ENCODE data around the gene ZNF580.

The ZNF580 gene

DNA sequence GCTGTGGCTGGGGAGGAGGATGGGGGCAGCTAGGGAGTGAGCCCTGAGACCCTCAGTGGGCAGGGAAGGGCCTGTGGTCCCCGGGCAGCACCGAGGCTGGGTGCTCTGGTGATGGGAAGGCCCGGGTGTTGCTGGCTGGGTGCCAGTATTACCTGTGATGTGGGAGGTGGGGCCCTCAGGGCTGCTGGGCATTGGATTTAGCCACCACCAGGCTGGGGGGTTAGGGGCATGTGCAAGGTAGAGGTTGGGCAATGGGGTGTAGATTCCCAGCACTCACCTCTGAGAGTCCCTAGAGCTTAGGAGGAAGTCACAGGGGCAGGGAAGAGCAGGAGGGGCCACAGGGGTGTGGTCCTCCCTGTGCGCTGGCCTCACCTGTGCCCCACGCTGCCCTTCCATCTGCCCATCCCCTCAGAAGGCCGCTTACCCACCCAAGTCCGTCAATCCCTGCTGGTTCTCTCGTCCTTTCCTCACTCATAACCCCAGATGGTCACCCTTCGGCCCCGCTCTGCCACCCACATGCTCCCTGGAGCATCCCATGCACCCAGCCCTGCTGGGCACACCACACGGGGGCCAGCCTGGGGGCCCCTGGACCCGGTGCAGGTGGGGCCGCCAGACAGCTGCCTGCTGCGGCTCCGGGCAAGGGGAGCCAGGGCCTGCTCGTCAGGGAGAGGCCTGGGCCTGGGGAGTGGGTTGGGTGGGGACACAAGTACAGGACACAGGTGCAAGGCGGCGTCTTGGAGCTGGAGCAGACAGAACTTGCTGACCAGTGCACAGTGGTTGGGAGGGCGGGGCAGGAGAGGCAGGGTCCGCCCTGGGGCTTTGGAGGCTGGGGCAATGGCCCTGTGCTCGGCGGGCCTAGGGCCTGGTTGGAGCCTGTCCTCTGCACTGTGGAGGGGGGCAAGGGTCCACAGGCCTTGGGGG is 46.7 kb downstream of the ZNF580 start:
- H3K27ac Mint-ChIP-seq = no peak overlapping the region

DNA sequence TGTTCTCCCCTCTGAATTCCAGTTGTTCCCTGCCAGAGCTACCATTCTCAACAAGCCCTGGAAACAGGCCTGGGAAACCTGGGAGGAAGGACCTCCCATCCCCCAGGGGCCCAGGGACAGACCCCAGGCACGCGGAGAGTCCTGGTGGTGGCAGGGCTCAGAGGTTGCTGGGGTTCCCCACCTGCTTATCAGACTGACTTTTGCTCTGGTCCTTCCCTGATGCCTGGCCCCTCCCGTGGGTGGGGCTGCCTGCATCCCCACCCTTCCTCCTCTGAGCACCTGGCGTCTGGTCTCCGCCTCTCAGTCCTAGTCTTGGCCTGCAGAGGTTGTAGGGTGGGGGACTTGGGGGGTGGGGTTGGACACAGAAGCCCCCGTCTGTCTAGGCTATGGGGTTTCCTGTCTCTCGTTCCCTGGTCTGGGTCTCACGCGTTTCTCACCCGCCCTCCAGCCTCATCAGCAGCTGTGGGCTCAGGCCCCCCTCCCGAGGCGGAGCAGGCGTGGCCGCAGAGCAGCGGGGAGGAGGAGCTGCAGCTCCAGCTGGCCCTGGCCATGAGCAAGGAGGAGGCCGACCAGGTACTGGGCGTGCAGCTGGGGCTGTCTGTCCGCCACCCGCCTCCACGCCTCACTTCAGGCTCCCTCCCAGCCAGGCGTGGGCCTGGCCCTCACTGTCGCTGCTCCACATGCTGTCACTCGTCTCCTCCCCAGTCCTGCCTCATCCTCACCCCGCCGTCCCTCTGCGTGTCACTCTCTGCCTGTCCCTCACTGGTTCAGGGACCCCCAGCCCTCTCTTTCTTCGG is 47.8 kb downstream of the ZNF580 start:
- Mint-ChIP-seq H3K9me3 (no peaks in the 10 kb centered on the region), H3K27ac (no peak overlapping the region), H3K4me3 (no peak overlapping the region), H3K27me3 (no peaks in the 10 kb centered on the region), H3K36me3 (ENCODE audit: low read depth) (peaks cover 19% of the 10 kb centered on the region), H3K4me1 (peaks cover 4% of the 10 kb centered on the region)
- ATAC-seq (no peak), DNase-seq (no peak)

More for the DNA sequence above, 46.7 kb downstream of the ZNF580 start:
- H3K9me3 Mint-ChIP-seq = no peaks in the 10 kb centered on the region
- DNase-seq (no peak), ATAC-seq (no peak)
- no peaks in the 10 kb centered on the region for H3K27me3 Mint-ChIP-seq
- peaks cover 5% of the 10 kb centered on the region for H3K4me1 Mint-ChIP-seq
- peaks cover 18% of the 10 kb centered on the region for H3K36me3 Mint-ChIP-seq (ENCODE audit: low read depth)
- H3K4me3 Mint-ChIP-seq = no peak overlapping the region

DNA sequence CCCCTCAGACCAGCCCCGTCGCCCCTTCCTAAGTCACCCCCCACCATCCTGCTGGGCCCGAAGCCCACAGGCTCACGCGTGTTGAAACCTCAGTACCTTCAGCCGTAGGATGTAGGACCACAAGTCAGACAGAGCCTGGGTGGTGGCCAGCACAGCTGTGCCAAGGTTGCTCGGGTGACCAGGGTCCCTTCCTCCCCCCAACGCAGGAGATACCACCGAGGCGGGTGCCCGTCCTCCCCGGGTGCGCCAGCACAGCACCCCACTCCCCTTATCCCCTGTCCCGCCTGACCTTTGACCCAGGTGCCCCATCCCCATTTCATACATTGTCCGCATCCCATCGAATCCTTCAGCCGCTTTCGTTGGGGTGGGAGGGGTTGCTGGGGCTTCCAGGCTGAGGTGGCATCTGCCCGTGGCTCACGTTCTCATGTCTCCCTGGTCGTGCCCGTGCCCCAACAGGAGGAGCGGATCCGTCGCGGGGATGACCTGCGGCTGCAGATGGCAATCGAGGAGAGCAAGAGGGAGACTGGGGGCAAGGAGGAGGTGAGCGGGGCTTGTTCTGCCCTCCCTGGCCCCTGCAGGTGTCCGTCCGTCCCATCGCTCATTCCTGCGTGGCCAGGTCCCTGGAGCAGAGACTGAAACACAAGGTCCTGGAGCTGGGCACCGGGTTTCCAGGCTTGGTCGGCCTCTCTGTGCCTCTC is 48.8 kb downstream of the ZNF580 start:
- no peaks in the 10 kb centered on the region for H3K27me3 Mint-ChIP-seq

DNA sequence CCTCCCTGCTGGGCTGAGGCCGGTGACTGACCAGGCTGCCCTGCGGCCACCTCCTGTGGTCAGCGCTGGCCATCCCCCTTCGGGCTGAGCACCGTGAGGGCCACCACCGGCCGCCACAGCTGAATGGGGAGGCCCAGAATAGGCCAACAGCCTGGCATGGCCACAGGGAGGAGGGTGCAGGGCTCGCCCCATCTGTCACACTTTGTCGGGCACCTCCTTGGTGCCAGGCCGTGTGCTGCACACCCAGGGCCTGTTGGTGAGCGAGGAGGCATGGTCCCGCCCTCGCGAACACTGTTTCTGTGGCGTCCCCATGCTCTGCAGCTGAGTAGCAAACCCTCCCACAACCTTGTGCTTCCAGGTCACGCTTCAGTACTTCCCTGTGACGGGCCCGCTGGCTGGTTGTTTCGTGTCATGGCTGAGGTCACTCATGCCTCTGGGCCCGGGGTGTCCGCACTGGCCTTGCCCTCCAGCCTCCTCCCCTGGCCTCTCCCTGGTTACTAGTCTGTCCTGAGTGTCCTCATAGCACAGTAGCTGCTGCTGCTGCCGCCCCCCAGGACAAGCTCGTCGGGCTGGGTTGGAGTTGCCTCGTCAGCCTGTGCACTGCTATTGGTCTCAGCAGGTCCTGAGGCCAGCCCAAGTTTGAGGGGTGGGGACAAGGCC is 49.4 kb downstream of the ZNF580 start:
- Mint-ChIP-seq H3K27ac (no peak overlapping the region), H3K27me3 (no peaks in the 10 kb centered on the region), H3K9me3 (no peaks in the 10 kb centered on the region), H3K4me3 (no peak overlapping the region), H3K36me3 (ENCODE audit: low read depth) (peaks cover 15% of the 10 kb centered on the region), H3K4me1 (peaks cover 3% of the 10 kb centered on the region)
- DNase-seq (no peak), ATAC-seq (no peak)

More for the DNA sequence above, 48.8 kb downstream of the ZNF580 start:
- no peak for DNase-seq
- Mint-ChIP-seq H3K4me1 (peaks cover 3% of the 10 kb centered on the region), H3K4me3 (no peak overlapping the region), H3K36me3 (ENCODE audit: low read depth) (peaks cover 17% of the 10 kb centered on the region), H3K27ac (no peak overlapping the region), H3K9me3 (no peaks in the 10 kb centered on the region)
- ATAC-seq = no peak

DNA sequence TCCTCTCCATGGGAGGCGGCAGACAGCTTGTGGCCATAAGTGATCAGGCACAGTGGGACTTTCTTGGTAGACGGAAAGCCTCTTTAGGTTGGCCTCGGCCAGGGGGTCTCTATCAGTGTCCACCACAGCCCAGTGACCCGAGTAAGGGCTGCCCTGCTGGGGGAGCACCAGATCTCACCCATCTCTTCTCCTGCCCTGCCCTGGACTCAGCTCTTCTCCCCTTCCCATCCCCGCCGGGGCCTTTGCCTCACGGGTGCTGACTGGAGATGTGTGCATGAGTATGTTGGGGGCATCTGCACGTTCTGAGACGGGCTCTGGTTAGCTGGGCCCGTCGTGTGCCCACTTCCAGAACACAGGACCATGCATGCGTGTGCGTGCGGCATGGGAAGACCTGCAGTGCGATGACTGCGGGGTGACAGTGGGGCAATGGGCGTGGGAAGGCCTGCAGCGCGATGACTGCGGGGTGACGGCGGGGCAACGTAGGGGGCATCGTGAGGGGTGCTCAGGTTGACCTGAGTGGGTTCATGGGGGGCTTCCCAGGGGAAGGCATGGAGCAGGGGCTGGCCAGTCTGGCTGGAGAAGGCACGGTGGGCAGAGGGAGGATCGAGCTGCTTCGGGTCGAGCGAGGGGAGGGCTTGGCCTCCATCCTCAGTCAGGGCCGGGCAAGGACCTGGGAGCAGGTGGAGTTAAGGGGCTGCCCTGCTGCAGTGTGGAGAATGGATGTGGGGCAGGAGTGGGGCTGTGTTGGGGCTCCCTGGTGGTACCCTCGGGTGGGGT is 50.2 kb downstream of the ZNF580 start:
- Mint-ChIP-seq H3K9me3 (no peaks in the 10 kb centered on the region), H3K4me3 (no peak overlapping the region), H3K27me3 (no peaks in the 10 kb centered on the region), H3K27ac (no peak overlapping the region), H3K36me3 (ENCODE audit: low read depth) (peaks cover 17% of the 10 kb centered on the region), H3K4me1 (peaks cover 2% of the 10 kb centered on the region)
- no peak for ATAC-seq
- no peak for DNase-seq

DNA sequence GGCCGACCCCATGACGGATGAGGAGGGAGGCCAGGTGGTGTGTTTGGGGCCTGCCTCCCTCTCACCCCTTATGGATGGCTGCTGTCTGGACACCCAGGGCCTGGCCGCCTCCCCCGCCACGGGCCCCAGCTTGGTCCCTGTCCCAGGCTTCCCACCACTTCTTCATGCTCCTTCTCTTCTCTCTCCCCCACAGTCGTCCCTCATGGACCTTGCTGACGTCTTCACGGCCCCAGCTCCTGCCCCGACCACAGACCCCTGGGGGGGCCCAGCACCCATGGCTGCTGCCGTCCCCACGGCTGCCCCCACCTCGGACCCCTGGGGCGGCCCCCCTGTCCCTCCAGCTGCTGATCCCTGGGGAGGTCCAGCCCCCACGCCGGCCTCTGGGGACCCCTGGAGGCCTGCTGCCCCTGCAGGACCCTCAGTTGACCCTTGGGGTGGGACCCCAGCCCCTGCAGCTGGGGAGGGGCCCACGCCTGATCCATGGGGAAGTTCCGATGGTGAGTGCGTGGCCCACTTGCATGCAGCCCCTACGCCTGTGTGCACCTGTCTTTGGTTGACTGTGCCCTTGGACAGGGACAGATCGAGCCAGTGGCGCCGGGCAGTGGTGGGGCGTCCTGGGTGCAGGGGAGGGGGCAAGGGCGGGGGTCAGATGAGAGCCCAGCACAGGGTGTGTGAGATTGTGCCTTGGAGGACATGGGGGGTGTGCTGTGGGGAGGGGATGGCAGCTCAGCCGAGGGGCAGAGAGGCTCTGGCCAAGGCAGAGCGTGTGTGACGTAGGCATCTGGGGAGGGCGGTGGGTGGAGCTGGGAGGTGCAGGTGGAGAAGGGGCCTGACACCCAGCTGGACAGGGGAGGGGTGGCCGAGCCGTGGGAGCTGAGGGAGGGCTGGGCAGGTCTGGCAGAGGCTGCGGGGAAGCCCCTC is 51.0 kb downstream of the ZNF580 start:
- ATAC-seq (no peak), DNase-seq (no peak)
- H3K27ac Mint-ChIP-seq = no peak overlapping the region
- no peak overlapping the region for H3K4me3 Mint-ChIP-seq
- no peaks in the 10 kb centered on the region for H3K4me1 Mint-ChIP-seq
- H3K36me3 Mint-ChIP-seq (ENCODE audit: low read depth) = peaks cover 16% of the 10 kb centered on the region
- H3K9me3 Mint-ChIP-seq = no peaks in the 10 kb centered on the region
- H3K27me3 Mint-ChIP-seq = no peaks in the 10 kb centered on the region

DNA sequence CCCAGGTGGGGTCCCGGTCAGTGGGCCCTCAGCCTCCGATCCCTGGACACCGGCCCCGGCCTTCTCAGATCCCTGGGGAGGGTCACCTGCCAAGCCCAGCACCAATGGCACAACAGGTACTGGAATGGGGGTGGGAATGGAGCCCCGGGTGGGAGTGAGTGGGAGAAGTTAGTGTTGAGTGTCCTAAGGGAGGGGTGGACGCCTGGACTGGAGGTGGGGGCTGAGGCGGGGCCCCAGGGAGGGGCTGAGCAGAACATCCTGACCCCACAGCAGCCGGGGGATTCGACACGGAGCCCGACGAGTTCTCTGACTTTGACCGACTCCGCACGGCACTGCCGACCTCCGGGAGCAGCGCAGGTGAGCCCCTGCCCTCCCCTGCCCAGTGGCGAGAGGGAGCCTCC is 51.9 kb downstream of the ZNF580 start:
- no peaks in the 10 kb centered on the region for H3K4me1 Mint-ChIP-seq
- DNase-seq = no peak
- no peak overlapping the region for H3K27ac Mint-ChIP-seq
- no peaks in the 10 kb centered on the region for H3K27me3 Mint-ChIP-seq
- no peak for ATAC-seq
- H3K4me3 Mint-ChIP-seq = no peak overlapping the region
- H3K36me3 Mint-ChIP-seq (ENCODE audit: low read depth) = peaks cover 14% of the 10 kb centered on the region
- H3K9me3 Mint-ChIP-seq = no peaks in the 10 kb centered on the region

All from activated naive CD8-positive, alpha-beta T cell treated with anti-CD3 and anti-CD28 coated beads, Interleukin-2, amount 50 U/mL, for 24 hours (primary cell).